GM18508 (cell line): ENCODE measurements around the gene COMMD1.
"Not testable (repeated sequence)": the region's sequence is repeated elsewhere in the genome, so short reads cannot be mapped to it uniquely, and the experiment has no call there.

Experiments
- ATAC-seq: cut with Tn5 transposase; IDR thresholded peaks from one replicate; pipeline ENCODE4 v1.9.1; 2021; ENCODE audit warnings: moderate number of reproducible peaks; ENCODE audit not compliant: insufficient read depth, unreplicated experiment

The COMMD1 gene

DNA sequence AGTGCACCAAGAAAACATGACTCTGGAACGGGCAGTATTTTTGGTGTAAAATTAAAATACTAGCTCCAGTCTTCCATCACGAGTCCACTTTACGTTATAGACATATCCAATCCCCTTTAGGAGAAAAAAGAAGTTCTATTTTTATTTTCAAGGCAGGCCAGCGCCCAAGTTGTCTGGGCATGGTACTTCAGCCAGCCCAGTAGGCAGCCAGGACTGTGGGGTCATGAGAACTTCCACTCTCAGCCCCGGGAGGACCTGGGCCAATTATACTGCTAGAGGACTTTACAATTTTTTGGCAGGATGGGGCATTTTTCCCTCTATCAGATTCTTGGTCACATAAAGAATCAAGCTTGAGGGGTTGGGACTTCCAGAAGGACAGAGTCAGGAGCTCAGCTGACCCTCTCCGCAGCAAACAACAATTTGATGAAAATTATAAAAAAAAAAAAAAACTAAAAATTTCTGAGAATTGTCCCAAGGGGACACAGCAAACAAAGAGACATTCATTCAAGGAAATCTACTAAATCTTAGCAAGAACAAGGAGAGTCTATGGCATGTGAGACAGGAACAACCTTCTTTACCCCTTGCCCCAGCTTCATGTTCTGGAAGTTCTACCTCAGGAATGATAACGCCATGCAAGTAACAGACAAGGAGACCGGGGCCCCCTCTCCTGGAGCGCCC lies 253.1 kb downstream of the COMMD1 start:
- no peak for ATAC-seq

DNA sequence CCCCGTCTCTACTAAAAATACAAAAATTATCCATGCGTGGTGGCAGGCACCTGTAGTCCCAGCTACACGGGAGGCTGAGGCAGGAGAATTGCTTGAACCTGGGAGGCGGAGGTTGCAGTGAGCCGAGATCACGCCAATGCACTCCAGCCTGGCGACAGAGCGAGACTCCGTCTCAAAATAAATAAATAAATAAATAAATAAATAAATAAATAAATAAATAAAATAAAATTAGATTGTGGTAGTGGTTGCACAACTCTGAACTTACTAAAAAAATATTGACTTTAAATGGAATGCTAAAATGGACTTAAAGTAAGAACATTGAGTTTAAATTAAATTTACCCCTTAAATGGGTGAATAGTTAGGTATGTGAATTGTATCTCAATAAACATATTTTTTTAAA lies 255.2 kb downstream of the COMMD1 start:
- ATAC-seq = not testable (repeated sequence)

DNA sequence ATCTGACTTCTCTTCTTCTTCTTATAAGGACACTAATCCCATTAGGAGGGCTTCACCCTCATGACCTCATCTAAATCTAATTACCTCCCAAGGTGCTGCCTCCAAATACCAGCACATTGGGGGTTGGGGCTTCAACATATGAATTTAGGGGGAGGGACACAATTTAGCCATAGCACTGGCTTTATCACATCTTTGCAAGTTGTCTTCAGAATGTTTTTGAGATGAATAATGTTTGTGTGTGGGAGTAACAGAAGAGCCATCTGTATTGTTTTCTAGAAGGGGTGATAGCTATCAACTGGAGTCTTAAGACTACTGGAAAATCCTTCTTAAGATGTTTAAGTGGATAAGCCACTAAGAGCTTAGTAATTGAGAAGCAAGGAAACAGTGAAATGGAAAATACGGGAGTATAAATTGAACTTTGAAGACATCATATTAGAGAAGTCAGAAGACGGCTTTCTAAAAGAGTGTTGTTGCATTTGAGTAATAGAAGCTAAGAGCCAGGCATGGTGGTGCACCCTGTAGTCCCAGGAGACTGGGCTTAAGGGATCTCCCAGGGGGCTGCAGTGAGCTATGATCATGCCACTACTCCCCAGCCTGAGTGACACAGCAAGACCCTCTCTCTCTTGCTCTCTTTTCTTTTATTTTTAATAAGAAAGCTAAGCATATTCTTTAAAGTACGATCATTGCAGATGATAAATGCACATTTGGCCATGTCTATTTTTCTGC lies 257.8 kb downstream of the COMMD1 start:
- no peak for ATAC-seq

DNA sequence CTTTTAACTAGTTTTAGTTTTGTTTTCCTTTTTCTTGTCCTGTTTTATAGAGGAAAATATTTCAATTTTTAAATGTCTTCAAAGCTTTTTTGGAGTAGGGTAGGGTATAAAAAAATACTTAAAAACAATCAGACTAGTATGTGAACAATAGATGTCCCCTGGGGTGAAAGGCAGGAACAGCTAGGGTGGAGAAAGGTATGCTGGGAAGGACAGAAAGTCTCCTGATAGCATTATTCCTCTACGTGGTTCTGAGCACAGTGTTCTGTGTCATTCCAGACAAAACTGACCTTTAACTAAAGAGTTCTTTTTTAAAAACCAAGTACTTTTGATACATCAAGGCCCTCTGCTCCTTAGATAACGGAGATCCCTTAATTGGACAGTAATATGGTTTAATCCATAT lies 258.4 kb downstream of the COMMD1 start:
- no peak for ATAC-seq

DNA sequence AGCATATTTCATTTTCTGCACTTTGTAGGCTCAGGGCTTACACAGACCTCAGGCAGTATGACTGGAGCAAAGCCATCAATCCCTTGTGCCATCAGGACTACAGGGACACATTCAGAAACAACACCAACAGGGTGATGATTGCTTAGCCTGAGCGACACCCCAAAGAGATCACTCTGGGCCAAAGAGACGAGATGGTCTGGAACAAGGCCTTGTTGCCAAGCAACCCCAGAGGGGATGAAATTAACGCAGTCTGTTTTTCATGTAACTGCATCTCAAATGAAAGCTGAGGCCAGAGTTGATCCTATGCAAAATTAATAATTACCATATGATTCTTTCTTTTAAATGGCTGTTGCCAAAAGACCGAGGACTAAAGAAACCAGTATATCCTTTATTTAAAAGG lies 270.3 kb downstream of the COMMD1 start:
- no peak for ATAC-seq

DNA sequence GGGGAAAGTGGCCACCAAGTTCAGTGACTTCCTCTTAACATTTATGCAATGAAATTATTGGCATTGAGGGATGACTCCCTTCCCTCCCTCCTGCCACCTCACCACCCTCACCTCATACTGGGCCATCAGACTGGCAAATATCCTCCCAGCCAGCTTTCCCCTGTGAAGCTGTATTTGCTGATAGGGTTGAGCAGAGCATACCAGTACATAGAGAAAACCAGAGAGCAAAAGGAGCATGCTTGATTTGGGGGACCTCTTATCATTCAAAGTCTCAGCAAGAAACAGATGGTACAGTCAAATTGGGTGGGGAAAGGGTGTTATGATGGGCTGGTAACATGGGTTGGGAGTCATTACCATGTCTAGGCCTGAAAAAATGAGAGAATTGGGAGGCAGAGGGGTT lies 271.3 kb downstream of the COMMD1 start:
- no peak for ATAC-seq

DNA sequence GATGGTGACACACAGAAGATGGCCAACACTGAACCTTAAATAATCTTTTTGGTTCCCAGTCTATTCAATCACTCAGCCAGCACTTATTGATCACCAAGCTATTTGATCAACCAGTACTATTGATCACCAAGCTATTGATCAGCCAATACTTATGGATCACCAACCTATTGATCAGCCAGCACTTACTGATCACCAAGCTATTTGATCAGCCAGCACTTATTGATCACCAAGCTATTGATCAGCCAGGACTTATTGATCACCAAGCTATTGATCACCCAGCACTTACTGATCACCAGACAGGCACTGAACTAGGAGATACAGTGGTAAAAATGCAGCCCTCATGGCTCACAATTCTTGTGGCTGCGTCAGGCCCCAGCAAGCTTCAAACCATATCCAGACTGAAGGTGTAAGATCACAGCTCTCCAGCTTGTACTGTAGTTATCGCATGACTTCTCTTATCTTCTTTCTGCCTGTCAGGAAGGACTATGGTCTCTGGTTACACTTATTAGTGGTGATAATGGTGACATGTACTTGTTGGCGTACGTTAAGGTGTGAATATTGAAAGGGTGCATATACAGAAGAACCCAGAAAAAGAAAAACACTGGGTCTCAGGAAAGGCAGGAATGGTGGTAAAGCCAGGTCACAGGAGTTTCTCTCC lies 272.0 kb downstream of the COMMD1 start:
- ATAC-seq = no peak

DNA sequence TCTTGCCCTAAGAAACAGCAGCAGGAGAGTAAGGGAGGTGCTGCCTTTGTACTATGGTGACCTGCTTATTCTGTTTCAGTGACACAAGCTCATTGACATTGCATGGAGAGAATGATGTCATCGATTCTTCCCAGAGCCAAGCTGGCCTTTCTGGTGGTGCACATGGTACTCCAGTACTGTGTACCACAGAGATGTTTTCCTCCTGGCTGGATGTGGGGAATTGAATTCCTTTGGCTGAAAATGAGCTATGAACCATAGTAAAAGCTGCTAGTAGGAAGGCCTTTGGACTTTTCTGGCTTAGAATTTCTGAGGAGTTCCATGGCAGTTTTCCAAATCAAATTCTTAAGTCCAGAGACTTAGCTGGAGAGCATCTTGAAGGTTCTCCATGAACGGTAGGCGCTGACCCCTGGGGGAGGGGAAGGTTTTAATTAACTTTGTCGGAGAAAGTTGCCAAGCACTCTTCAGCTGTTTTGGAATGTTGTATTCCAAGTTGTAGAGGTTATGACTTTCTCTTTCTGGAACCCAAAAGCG lies 273.3 kb downstream of the COMMD1 start:
- no peak for ATAC-seq

DNA sequence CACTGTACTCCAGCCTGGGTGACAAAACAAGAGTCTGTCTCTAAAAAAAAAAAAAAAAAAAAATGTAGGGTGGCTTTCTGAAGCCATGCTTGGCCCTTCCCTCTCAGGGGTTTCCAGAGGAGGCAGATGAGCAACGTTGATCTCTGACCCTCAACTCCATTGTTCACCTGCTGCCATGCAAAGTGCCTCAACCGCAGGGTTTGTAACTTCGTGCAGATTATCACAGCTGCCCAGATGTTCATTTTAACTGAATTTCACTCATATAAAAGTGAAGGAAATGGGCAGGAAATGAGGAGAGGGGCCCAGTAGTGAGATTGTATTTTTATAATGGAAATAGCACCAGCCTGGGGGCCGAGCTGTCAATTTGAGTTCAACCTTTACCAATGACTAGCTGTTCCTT lies 275.5 kb downstream of the COMMD1 start:
- no peak for ATAC-seq

DNA sequence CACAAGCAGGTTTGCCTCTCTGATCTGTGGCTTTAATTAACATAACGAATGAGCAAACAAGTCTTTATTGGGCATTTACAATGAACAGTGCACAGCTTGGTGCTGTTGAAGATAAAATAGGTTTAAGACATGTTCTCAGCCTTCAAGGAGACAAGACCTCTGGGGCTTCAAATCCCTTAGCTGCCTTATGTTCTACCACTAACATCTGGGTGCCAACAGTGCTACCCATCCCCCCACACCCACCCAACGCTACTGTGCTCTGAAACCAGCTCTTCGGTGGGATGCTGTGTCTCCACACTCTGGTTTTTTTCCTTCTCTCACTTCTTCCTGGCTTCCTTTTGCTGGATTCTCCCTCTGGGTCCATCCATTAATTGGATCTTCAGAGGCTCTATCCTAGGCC lies 276.4 kb downstream of the COMMD1 start:
- no peak for ATAC-seq

DNA sequence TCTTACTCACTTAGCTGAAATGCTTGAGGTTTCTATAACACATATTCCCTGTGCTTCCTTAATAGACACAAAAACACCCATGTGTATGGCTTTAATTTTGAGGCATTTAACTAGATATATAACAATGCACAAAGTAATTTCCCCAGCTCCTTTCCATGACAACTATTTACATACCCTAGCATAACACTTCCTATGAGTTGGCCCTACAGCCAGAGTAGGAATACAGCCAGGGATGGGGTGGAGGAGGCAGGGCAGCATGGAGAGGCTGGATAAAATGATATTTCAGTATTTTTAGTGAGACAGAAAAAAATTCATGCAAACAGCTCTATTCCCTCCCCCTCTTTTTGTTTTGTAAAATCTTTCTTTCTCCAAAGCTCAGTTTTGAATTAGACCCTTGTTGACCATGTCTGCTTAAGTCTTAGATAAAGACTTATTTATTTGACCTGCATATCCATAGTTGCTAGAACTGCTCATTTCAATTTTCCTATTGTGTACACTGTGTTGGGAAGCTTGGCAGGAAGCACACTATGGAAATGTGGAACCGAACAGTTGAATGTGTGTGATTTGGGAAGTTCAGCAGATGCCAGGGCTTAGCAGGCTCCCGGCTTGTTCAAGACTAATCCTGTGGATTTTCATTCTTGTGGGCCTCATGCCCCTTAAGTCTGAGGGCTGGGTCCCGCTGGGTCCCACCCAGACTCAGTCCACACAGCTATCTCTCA lies 279.2 kb downstream of the COMMD1 start:
- ATAC-seq = no peak
